GM19468 (cell line): Measurements from ENCODE around the gene KIF5B.
"Not testable (repeated sequence)": the region's sequence is repeated elsewhere in the genome, so short reads cannot be mapped to it uniquely, and the experiment has no call there.

Source experiments
- ATAC-seq: cut with Tn5 transposase; IDR thresholded peaks from one replicate; pipeline ENCODE4 v1.9.1; 2021; ENCODE audit warnings: mild to moderate bottlenecking, moderate library complexity, moderate number of reproducible peaks; ENCODE audit not compliant: unreplicated experiment; ENCODE audit errors: extremely low read depth

Gene KIF5B

DNA sequence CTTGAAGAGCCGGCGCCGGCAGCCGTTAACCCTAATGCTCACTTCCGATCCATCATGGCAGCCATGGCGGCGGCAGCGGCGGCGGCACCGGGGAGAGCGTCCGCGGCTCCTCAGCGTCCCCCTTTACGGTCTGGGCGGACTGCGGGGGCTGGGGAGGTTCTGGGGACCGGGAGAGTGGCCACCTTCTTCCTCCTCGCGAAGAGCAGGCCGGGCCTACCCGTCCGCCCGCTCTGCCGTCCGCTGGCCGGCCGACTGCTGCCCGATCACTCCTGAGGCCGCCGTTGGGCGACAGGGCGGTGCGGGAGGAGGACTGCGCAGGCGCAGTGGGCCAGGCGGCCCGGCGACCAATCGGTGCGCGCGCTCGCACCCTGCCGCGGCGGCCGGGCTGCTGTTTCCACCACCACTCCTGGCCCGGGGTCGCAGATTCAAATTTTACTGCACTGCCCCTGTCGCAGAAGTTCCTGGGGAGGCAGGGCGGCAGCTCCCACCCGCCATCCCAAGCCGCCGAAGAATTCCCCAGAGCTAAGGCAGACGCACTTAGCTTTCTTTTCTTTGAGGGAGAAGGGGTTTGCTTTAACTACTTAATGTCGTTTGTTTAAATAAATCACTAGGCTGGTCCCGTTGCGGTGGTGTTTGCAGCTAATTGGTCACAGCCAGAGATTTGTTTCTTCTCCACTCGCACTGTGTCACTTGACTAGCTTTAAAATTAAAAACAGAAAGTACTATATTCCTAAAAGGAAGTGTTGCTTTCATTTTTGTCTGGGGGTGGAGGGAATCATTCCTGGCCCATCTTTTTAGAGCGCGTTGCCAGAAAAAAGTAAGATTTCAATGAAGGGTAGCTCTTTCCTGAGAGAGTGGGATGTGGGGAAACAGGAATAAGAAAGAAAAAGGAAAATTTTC lies at the start of gene KIF5B:
Gene KIF5B (minus strand): TSS at position 290 of the 900 bp plus-strand sequence. CDS start 452 bp downstream, outside the sequence.
- ATAC-seq, result peak; percentile 88

DNA sequence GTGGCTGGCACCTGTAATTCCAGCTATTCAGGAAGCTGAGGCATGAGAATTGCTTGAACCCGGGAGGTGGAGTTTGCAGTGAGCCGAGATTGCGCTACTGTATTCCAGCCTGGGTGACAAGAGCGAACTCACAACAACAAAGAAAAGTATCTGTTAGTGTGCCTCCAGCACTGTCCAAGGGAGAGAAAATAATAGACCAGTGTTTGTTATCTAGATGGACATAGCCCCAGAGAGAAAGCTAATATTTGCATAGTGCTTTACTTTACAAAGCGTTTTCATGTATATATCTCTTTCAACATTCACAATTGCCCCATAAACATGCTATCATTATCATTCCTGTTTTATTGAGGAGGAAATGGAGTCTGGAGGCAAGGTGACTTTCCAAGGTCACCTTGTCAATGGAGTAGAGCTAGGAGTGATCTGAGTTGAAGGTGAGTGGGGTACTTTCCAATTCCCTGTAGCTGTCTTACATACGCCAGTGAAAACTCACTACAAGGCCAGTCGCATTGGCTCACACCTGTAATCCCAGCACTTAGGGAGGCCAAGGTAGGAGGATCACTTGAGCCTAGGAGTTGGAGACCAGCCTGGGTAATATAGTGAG lies 49.7 kb upstream of the KIF5B start:
- ATAC-seq, result no peak

DNA sequence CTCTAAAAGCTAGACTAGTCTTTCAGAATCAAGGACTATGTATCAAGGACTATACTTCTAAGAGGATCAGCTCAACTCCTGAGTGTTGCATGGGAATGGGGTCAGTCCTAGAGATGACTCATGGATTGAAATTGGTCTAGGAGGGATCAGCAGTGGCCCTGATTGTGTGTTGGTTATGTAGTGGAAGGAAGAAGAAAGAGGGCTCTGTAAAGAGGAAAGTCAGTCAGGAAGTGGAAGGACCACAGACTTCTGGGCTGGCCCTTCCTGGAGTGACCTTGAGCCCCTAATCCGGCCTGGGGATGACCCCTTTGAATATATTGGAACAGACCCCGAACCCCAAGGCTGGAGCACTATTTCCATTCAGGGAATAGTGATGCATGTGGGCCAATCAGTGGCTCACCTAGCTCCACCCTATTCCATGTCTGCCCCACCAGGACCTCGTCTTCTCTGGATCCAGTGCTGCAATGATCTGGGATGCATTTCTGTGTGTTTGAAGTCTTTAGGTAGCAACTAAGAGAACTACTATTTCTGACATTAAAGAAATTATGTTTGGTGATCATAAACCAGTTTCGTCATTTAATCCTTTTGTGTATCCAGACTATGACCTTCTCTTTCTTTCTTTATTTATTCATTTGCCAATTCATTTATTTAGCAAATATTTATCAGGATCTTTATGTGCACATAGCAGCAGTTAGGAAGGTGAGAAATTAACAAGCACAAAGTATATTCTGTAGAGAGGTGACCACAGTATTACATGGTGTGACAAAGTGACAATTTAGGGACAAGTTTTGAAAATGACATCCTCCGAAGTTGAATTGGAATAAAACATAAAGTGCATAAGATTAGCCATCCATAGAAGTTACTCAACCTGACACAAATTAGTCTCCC lies 48.6 kb upstream of the KIF5B start:
- ATAC-seq, result no peak

- ATAC-seq, result no peak
These were observed 48.0 kb upstream of the KIF5B start for GRCh38 chr10:32104181-32104580.

DNA sequence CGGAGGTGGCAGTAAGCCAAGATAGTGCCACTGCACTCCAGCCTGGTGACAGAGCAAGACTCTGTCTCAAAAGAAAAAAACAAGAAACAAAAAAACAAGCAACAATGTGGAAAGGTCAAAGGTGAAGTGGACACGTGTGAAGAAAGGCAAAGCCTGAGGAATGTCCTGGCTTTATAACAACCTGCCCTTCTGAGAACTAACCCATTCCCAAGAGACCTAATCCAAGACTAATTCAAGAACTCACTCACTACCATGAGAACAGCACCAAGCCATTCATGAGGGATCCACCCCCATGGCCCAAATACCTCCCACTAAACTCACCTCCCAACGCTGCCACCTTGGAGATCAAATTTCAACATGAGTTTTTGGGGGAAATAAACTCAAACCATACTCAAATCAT lies 47.5 kb upstream of the KIF5B start:
- ATAC-seq, result no peak

DNA sequence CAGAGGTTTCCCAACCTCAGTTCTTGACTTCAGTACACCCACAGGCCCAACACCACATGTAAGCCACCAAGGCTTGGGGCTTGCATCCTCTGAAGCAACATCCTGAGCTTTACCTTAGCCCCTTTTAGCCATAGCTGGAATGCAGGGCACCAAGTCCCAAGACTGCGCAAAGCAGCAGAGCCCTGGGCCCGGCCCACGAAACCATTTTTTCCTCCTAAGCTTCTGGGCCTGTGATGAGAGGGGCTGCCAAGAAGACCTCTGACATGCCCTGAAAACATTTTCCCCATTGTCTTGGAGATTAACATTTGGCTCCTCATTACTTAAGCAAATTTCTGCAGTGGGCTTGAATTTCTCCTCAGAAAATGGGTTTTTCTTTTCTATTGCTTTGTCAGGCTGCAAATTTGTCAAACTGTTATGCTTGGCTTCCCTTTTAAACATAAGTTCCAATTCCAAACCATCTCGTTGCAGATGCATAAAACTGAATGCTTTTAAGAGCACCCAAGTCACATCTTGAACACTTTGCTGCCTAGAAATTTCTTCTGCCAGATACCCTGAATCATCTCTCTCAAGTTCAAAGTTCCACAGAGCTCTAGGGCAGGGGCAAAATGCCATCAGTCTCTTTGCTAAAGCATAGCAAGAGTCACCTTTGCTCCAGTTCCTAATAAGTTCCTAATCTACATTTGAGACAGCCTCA lies 42.5 kb upstream of the KIF5B start:
- not testable (repeated sequence) for ATAC-seq

GRCh38 chr10:32095116-32095733 lies 39.0 kb upstream of the KIF5B start:
- no peak for ATAC-seq

GRCh38 chr10:32093650-32094049 lies 37.4 kb upstream of the KIF5B start:
- ATAC-seq, result no peak

DNA sequence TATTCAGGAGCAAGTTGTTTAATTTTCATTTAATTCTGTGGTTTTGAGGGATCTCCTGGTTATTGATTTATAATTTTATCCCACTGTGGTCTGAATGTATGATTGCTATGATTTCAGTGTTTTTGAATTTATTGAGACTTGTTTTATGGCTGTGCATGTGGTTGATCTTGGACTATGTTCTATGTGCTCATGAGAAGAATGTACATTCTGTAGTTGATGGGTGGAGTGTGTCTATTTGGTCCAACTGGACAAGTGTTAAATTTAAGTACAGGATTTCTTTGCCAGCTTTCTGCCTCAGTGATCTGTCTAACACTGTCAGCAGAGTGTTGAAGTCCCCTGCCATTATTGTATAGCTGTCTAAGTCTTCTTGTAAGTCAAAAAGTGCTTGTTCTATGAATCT lies 34.8 kb upstream of the KIF5B start:
- ATAC-seq, result no peak

DNA sequence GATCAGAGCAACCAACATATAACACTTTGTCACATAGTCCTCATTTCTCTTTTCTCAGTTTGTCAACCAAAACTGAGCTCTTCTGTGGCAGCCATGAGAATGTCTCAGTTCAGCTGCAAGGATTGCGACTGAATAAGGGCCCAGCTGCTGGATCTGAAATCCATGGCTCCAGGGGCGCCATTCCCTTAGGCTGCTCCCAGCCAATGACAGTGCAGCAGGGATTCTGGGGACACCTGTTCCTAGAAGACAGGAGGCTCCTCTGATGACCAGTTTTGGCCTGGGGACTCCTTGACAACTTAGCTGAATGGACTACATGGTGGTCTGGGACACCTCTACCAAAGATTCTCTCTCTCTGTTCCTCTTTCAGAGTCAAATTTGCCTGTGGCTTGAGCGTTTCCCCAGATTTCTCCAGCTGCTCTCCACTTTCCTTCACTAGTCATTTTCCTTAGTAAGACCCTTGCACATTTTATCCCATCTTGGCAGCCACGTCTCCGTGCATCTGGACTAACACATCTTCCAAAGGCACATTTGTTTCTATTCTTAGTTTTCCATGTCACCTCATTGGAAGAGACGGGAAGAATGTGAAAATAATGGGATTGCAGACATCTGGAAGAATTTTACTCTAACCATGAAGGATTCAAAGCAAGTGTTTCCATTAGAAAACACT lies 28.1 kb upstream of the KIF5B start:
- no peak for ATAC-seq

- ATAC-seq, result no peak
These were observed 21.8 kb upstream of the KIF5B start for GRCh38 chr10:32077896-32078485.

- no peak for ATAC-seq
These were observed 17.4 kb upstream of the KIF5B start for GRCh38 chr10:32073659-32074058.

DNA sequence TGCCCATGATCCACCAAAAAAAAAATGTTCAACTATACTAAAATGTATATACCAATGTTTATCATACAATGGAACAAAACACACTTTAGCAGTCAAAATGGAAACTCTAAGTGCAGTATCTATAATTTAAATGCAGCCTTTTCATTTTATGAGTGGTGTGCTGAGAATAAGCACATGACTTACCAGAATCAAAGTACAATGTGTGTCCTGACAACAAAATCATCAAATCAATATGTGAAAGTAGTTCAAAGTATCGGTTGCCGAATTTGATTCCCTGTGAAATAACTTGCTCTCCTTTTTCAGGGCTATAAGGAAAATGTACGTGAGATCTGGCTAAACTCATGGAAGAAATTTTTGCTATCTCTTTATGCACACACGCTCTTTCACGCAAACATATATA lies 16.9 kb upstream of the KIF5B start:
- no peak for ATAC-seq

- no peak for ATAC-seq
These were observed 16.0 kb upstream of the KIF5B start for GRCh38 chr10:32072025-32072800.

DNA sequence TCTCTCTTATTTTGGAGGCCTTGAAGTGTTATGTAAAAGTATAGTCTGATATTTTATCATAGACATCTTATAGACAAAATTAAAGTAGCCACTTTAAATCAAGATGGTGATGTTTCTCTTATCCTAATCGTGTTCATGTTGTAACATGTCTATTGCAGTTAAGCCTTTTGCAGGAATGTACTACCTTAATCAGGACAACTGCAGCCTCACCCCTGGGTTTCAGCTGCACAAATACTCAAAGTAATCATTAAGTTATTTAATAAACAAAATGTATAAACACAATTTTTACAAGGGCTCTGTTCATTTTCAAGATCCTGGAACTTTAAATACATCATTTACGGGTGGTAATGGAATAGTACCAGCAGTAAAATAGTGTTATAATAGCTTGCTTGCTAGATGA lies 14.4 kb upstream of the KIF5B start:
- no peak for ATAC-seq

GRCh38 chr10:32068569-32068968 lies 12.3 kb upstream of the KIF5B start:
- ATAC-seq, result no peak

DNA sequence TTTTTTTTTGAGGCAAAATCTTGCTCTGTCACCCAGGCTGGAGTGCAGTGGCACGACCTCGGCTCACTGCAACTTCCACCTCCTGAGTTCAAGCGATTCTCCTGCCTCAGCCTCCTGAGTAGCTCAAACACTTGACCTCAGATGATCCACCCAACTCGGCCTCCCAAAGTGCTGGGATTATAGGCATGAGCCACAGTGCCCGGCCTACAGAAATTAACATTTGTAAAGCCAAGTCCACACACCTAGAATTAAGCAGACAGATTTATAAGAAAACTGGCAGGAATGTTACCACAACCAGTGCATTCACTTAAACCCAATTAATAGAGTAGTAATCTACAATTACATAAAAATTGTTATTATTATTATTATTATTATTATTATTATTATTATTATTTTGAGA lies 11.7 kb upstream of the KIF5B start:
- not testable (repeated sequence) for ATAC-seq

DNA sequence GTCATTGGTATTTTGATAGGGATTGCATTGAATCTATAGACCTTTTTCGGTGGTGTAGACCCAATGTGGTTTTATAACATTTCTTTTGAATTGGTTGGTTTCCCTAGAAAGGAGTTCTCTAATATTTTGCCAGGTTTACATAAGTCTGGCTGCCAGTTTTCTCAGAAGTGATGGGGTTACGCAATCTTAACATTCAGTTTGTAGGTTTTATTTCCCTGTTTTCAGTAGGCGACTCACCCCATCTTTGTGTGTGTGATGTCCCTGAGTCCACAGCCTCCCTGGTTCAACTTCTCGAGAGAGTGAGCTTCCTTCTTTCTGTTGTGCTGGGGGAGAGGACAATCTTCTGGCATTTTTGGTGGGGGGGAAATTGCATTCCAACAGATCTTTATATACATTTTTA lies 9.6 kb upstream of the KIF5B start:
- ATAC-seq, result no peak
